Measurements from ENCODE around the gene IGSF23. TPM values are rescaled to one million over a fixed set of nuclear protein-coding genes. Genes with fewer than 3 reads are reported as not detected.

The IGSF23 gene
- total and polyA plus RNA-seq, 12 donors = not detected

DNA sequence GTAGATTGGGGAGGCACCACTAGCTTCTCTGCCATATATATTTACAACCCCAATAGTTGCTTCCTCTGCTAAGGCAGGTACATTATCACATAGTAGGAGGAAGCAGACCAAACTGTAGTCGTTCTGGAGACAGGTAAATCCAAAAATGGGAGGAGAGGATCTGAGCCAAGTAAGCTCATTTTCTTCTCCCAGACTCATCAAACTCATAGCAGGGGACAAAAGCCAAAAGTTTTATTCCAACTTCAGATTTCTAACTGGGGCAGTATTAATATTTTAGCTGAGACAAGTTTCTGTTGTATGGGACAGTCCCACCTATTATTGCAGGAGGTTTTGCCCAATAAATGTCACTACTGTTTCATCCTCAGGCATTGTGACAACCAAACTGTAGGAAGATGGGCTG lies 7.8 kb upstream of the IGSF23 start:
- DNase-seq = no peak
- no peak for TF ChIP-seq POLR2A (IDR thresholded peaks at IDR 0.05)
- TF ChIP-seq, protein P1, sequence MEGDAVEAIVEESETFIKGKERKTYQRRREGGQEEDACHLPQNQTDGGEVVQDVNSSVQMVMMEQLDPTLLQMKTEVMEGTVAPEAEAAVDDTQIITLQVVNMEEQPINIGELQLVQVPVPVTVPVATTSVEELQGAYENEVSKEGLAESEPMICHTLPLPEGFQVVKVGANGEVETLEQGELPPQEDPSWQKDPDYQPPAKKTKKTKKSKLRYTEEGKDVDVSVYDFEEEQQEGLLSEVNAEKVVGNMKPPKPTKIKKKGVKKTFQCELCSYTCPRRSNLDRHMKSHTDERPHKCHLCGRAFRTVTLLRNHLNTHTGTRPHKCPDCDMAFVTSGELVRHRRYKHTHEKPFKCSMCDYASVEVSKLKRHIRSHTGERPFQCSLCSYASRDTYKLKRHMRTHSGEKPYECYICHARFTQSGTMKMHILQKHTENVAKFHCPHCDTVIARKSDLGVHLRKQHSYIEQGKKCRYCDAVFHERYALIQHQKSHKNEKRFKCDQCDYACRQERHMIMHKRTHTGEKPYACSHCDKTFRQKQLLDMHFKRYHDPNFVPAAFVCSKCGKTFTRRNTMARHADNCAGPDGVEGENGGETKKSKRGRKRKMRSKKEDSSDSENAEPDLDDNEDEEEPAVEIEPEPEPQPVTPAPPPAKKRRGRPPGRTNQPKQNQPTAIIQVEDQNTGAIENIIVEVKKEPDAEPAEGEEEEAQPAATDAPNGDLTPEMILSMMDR (IDR thresholded peaks at IDR 0.05) = no peak
- no peak overlapping the region for H3K4me3 ChIP-seq
- no peaks in the 10 kb centered on the region for H3K27me3 ChIP-seq
- no peak overlapping the region for H3K27ac ChIP-seq
- intact Hi-C loops (cut with DNase I) = no loop called here
- no peaks in the 10 kb centered on the region for H3K9me3 ChIP-seq (replicated peaks in 1 of 3)
- H3K36me3 ChIP-seq (replicated peaks in 1 of 2) = no peaks in the 10 kb centered on the region
- WGBS, 4 donors = 63 to 90% (median 70%) methylated on average over 1 of the region's 1 CpG
- no peaks in the 10 kb centered on the region for H3K4me1 ChIP-seq (replicated peaks in 1 of 2)

DNA sequence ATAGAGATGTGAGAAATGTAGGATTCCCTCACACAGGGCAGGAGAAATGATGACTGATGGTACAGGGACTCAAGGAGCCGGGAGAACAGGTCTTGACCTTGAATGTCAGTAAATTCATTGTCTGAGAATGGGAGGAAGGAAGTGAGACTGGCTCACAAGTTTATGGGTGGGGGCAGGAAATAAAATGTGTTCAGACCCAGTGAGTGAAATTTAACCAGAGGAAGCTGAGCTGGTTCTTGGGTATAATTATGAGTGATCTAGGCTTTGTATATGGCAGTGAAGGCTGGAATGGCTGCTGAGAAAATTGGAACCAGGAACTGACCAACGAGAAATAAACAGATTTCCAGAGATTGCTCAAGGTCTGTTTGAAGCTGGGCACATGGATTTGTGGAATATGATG lies 6.3 kb upstream of the IGSF23 start:
- peak in 2 of 7 donors; percentile 23 to 60 for DNase-seq
- Histone ChIP-seq H3K4me1 (replicated peaks in 1 of 2) (no peaks in the 10 kb centered on the region), H3K4me3 (no peak overlapping the region), H3K27me3 (no peaks in the 10 kb centered on the region), H3K27ac (no peak overlapping the region), H3K36me3 (replicated peaks in 1 of 2) (no peaks in the 10 kb centered on the region), H3K9me3 (replicated peaks in 1 of 3) (no peaks in the 10 kb centered on the region)
- TF ChIP-seq, protein P1 (IDR thresholded peaks at IDR 0.05) = no peak
- intact Hi-C loops (cut with DNase I) = no loop called here
- 11 to 23% (median 15%) methylated on average over 2 of the region's 2 CpGs for WGBS, 4 donors

- Histone ChIP-seq H3K9me3 (replicated peaks in 1 of 3) (no peaks in the 10 kb centered on the region), H3K4me1 (replicated peaks in 1 of 2) (no peaks in the 10 kb centered on the region), H3K36me3 (replicated peaks in 1 of 2) (no peaks in the 10 kb centered on the region), H3K4me3 (no peak overlapping the region), H3K27ac (no peak overlapping the region), H3K27me3 (no peaks in the 10 kb centered on the region)
- 74 to 81% (median 74%) methylated on average over 3 of the region's 3 CpGs for WGBS, 4 donors
- no peak for DNase-seq
- TF ChIP-seq, protein P1 (IDR thresholded peaks at IDR 0.05) = no peak
- no peak for TF ChIP-seq POLR2A (IDR thresholded peaks at IDR 0.05)
- intact Hi-C loops (cut with DNase I) = no loop called here
Observed at GRCh38 chr19:44607917-44608316, 5.4 kb upstream of the IGSF23 start.

DNA sequence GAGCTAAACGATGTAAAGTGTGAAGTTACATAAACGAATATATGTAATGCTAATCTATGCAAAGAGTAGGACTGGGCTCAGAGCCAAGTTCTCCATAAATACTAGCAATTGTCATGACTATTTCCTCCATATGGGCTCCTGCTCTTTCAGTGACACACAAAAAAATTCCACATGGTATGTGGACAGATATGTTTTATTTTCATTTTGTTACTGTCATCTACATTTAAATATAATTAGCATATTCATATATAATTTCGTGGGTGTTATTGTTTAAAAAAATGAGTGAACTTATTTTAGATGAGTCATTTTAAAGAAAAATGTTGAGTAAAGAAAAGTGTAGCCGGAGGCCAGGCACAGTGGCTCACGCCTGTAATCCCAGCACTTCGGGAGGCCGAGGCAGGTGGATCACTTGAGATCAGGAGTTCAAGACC lies 5.0 kb upstream of the IGSF23 start:
- Histone ChIP-seq H3K27me3 (no peaks in the 10 kb centered on the region), H3K27ac (no peak overlapping the region), H3K4me3 (no peak overlapping the region), H3K9me3 (replicated peaks in 1 of 3) (no peaks in the 10 kb centered on the region), H3K36me3 (replicated peaks in 1 of 2) (no peaks in the 10 kb centered on the region), H3K4me1 (replicated peaks in 1 of 2) (no peaks in the 10 kb centered on the region)
- 58 to 60% (median 60%) methylated on average over 7 of the region's 7 CpGs for WGBS, 4 donors
- DNase-seq = no peak
- TF ChIP-seq, protein P1 (IDR thresholded peaks at IDR 0.05) = no peak
- TF ChIP-seq POLR2A (IDR thresholded peaks at IDR 0.05) = no peak
- intact Hi-C loops (cut with DNase I) = no loop called here

Measured in adrenal gland (tissue), 12 donors.